Effector CD4-positive, alpha-beta T cell (primary cell): ENCODE data around the gene ABHD2.
"Not testable (repeated sequence)": the region's sequence is repeated elsewhere in the genome, so short reads cannot be mapped to it uniquely, and the experiment has no call there.

Source experiments
- DNase-seq: peaks from one replicate; pipeline ENCODE4 v3.0.0-alpha.2; 2020
- total RNA-seq: gene quantifications from one replicate; lab custom pipeline; 2026; lab: John Stamatoyannopoulos, UW

ABHD2 gene
- 81.2 reads per million, percentile 78 among the genes with 10 or more reads in this experiment for total RNA-seq

- DNase-seq, result peak; percentile 96
Measured at GRCh38 chr15:89087830-89088604, at the start of gene ABHD2. Gene ABHD2 (plus strand): TSS chr15:89088456. CDS start chr15:89116328, 27,872 bp downstream.

GRCh38 chr15:89039142-89039541, 49.1 kb upstream of the ABHD2 start:
- no peak for DNase-seq

- no peak for DNase-seq
Measured at GRCh38 chr15:89041507-89041906, 46.7 kb upstream of the ABHD2 start.

GRCh38 chr15:89042387-89042786, 45.9 kb upstream of the ABHD2 start:
- no peak for DNase-seq

GRCh38 chr15:89043031-89044002, 44.9 kb upstream of the ABHD2 start:
- DNase-seq, result no peak

- not testable (repeated sequence) for DNase-seq
Measured at GRCh38 chr15:89049016-89049666, 39.1 kb upstream of the ABHD2 start.

- DNase-seq, result no peak
Measured at GRCh38 chr15:89051875-89052274, 36.4 kb upstream of the ABHD2 start.

GRCh38 chr15:89052474-89052873, 35.8 kb upstream of the ABHD2 start:
- no peak for DNase-seq

- no peak for DNase-seq
Measured at GRCh38 chr15:89054873-89055272, 33.4 kb upstream of the ABHD2 start.

- peak; percentile 71 for DNase-seq
Measured at GRCh38 chr15:89057506-89058133, 30.6 kb upstream of the ABHD2 start.

- no peak for DNase-seq
Measured at GRCh38 chr15:89058376-89058775, 29.9 kb upstream of the ABHD2 start.

- DNase-seq, result no peak
Measured at GRCh38 chr15:89058876-89059405, 29.3 kb upstream of the ABHD2 start.

GRCh38 chr15:89066280-89066679, 22.0 kb upstream of the ABHD2 start:
- DNase-seq, result no peak

GRCh38 chr15:89067751-89068150, 20.5 kb upstream of the ABHD2 start:
- DNase-seq, result no peak

- DNase-seq, result no peak
Measured at GRCh38 chr15:89068325-89068784, 19.9 kb upstream of the ABHD2 start.

GRCh38 chr15:89070197-89071124, 17.8 kb upstream of the ABHD2 start:
- DNase-seq, result no peak

- DNase-seq, result no peak
Measured at GRCh38 chr15:89071471-89071870, 16.8 kb upstream of the ABHD2 start.

GRCh38 chr15:89072277-89072869, 15.9 kb upstream of the ABHD2 start:
- DNase-seq, result no peak

- DNase-seq, result no peak
Measured at GRCh38 chr15:89074402-89075012, 13.7 kb upstream of the ABHD2 start.

- DNase-seq, result no peak
Measured at GRCh38 chr15:89075101-89075640, 13.1 kb upstream of the ABHD2 start.
